OCI-LY3 (cell line): ENCODE results near the gene RAB11B.
"Not testable (repeated sequence)": the region's sequence is repeated elsewhere in the genome, so short reads cannot be mapped to it uniquely, and the experiment has no call there.

Experiments used
- H2AFZ ChIP-seq: fragments of 200-600, 300-600 bp; shearing (Covaris generic); 2 replicates; pipeline ENCODE4 v1.6.0; 2014; ENCODE audit warnings: antibody characterized with exemption, low read depth, low read length
- H3K27ac ChIP-seq: fragments of 200-600, 300-600 bp; sonication (generic); 2 replicates; pipeline ENCODE4 v1.5.1; 2014; ENCODE audit warnings: mild to moderate bottlenecking, low read length, moderate library complexity, mixed read lengths
- H3K27me3 ChIP-seq: fragments of 200-600, 300-600 bp; sonication (generic); 2 replicates; pipeline ENCODE4 v1.6.1; 2014; ENCODE audit warnings: low read depth, low read length, mixed read lengths
- H3K36me3 ChIP-seq: fragments of 200-600, 300-600 bp; sonication (generic); replicated peaks from 2 replicates; pipeline ENCODE3; 2014; ENCODE audit warnings: low read depth, low read length, mixed read lengths
- H3K4me1 ChIP-seq: fragments of 300-600, 200-600 bp; sonication (generic); 2 replicates; pipeline ENCODE4 v1.6.1; 2014; ENCODE audit warnings: low read length, mixed read lengths
- H3K4me2 ChIP-seq: fragments of 200-600, 300-600 bp; sonication (generic); 2 replicates; pipeline ENCODE4 v1.6.1; 2014; ENCODE audit warnings: low read length, mixed read lengths
- H3K4me3 ChIP-seq: fragments of 300-600, 200-600 bp; sonication (generic); 2 replicates; pipeline ENCODE4 v1.5.1; 2014; ENCODE audit warnings: antibody characterized with exemption, mild to moderate bottlenecking, low read length, moderate library complexity
- H3K79me2 ChIP-seq: fragments of 300-600, 200-600 bp; shearing (Covaris generic); 2 replicates; pipeline ENCODE4 v1.6.1; 2014; ENCODE audit warnings: mild to moderate bottlenecking, low read length, mixed read lengths
- H3K9ac ChIP-seq: fragments of 300-600, 200-600 bp; shearing (Covaris generic); 2 replicates; pipeline ENCODE4 v1.6.0; 2014; ENCODE audit warnings: mild to moderate bottlenecking, low read length, moderate library complexity
- H3K9me3 ChIP-seq: fragments of 200-600, 300-600 bp; shearing (Covaris generic); 2 replicates; pipeline ENCODE4 v1.6.1; 2014; ENCODE audit warnings: low read length, mixed read lengths; ENCODE audit not compliant: insufficient read depth
- H4K20me1 ChIP-seq: fragments of 200-600, 300-600 bp; sonication (generic); 2 replicates; pipeline ENCODE4 v1.6.1; 2016; ENCODE audit warnings: low read length, mixed read lengths; ENCODE audit not compliant: insufficient read depth
- EZH2phosphoT487 ChIP-seq: fragments of 200-600 bp; shearing (Covaris generic); IDR thresholded peaks from 2 replicates; pipeline ENCODE4 v1.6.1; 2018; ENCODE audit warnings: antibody characterized with exemption, mixed run types, low read depth
- TF ChIP-seq, protein P1 (sequence below): fragments of 200-600, 300-600 bp; sonication (generic); IDR thresholded peaks from 2 replicates; pipeline ENCODE4 v1.5.1; 2014; ENCODE audit warnings: antibody characterized with exemption, low read length, low read depth

The RAB11B gene

DNA sequence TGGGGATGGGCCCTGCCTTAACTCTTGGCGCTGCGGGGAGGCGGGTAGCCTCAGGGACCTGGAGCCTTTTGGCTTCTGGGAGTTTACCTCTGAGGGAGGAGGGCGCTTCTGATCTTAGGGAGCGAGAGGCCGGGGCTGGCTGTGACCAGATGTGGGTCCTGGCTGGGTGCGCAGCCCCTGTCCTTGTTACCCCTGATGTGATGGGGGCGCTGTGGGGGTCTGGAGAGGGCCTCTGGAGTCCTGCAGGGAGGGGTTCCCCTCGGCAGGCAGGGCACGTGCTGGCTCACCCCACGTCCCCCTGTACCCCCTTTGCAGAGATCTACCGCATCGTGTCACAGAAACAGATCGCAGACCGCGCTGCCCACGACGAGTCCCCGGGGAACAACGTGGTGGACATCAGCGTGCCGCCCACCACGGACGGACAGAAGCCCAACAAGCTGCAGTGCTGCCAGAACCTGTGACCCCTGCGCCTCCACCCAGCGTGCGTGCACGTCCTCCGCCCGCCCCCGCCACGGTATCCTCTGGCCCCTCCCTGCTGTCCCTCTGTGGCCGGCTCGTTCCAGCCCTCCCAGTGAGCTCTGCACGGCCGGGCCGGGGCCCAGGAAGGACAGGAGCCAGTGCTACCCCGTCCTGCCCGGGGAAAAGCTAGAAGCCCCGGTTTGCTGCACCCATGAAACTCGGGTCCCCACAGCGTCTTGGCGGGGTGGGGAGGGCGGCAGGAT lies 13.1 kb downstream of the RAB11B start:
- H3K27ac ChIP-seq, result no peak overlapping the region
- H3K9ac ChIP-seq, result no peak overlapping the region
- H3K4me2 ChIP-seq, result no peak overlapping the region
- H3K79me2 ChIP-seq, result peaks cover under 1% of the 10 kb centered on the region; the same call in 1 of the 2 replicates
- no peaks in the 10 kb centered on the region for H3K9me3 ChIP-seq
- TF ChIP-seq, protein P1, sequence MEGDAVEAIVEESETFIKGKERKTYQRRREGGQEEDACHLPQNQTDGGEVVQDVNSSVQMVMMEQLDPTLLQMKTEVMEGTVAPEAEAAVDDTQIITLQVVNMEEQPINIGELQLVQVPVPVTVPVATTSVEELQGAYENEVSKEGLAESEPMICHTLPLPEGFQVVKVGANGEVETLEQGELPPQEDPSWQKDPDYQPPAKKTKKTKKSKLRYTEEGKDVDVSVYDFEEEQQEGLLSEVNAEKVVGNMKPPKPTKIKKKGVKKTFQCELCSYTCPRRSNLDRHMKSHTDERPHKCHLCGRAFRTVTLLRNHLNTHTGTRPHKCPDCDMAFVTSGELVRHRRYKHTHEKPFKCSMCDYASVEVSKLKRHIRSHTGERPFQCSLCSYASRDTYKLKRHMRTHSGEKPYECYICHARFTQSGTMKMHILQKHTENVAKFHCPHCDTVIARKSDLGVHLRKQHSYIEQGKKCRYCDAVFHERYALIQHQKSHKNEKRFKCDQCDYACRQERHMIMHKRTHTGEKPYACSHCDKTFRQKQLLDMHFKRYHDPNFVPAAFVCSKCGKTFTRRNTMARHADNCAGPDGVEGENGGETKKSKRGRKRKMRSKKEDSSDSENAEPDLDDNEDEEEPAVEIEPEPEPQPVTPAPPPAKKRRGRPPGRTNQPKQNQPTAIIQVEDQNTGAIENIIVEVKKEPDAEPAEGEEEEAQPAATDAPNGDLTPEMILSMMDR, result no peak
- no peak for TF ChIP-seq EZH2phosphoT487
- H2AFZ ChIP-seq, result no peak overlapping the region
- peaks cover 7% of the 10 kb centered on the region; the same call in 1 of the 2 replicates for H4K20me1 ChIP-seq
- no peaks in the 10 kb centered on the region for H3K4me1 ChIP-seq
- H3K4me3 ChIP-seq, result no peak overlapping the region
- peaks cover 12% of the 10 kb centered on the region for H3K36me3 ChIP-seq
- H3K27me3 ChIP-seq, result no peaks in the 10 kb centered on the region

DNA sequence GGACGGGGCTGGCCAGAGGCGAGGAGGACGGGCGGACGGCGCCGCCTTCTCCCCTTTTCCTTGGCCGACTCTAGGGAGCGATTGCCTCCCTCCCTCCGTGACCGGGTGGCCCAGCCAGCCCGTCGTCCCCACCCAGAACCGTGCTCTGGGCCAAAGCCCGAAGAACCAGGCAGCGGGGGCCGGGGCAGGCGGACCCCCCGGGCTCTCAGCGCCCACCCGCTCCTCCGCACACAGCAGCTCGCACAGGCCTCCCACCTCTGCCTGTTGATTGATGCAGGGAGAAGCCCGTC lies 13.6 kb downstream of the RAB11B start:
- Histone ChIP-seq H2AFZ (no peak overlapping the region), H4K20me1 (peaks cover 4% of the 10 kb centered on the region; the same call in 1 of the 2 replicates), H3K27ac (no peak overlapping the region), H3K36me3 (peaks cover 12% of the 10 kb centered on the region), H3K4me3 (no peak overlapping the region), H3K4me1 (no peaks in the 10 kb centered on the region), H3K9me3 (no peaks in the 10 kb centered on the region), H3K27me3 (no peaks in the 10 kb centered on the region), H3K4me2 (no peak overlapping the region), H3K9ac (no peak overlapping the region), H3K79me2 (no peaks in the 10 kb centered on the region; the same call in 1 of the 2 replicates)
- TF ChIP-seq, protein P1, result no peak
- TF ChIP-seq EZH2phosphoT487, result no peak

DNA sequence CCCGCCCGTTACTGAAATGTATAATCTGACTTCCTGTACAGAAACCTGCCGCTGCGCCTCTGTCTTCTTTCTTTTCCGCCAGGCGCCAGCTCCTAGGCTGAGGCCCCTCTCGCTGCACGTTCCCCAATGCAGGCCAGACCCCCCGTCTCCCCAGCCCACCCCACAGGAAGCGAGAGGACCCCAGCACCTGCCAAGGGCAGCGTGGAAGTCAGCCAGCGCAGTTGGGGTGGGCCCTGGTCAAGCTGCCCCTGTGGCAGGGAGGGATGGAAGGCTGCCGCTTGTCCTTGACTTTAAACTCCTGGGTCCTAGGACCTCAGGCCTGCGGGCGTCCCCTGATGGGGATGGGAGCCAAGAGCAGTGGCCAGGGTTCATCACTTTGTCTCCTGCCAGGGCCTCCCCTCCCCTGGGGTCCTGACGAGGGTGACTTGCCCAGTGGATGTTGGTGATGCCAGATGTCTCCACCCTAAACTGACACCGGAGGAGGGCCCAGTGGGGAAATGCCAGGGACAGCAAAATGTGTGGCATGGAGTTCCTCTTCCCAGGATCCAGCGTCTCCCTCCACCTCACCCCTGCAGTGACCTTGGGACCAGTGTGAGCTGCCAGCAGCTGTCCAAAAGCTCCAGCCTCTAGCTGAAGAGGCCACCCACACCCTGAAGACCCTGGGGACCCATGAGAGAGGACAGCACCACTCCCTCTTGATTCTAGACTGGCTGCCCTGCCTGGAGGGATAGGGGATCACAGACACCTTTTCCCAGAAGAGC lies 14.4 kb downstream of the RAB11B start:
- Histone ChIP-seq H3K27ac (no peak overlapping the region), H3K79me2 (no peaks in the 10 kb centered on the region; the same call in 1 of the 2 replicates), H2AFZ (no peak overlapping the region), H4K20me1 (peaks cover under 1% of the 10 kb centered on the region; the same call in 1 of the 2 replicates), H3K4me2 (no peak overlapping the region), H3K9me3 (no peaks in the 10 kb centered on the region), H3K4me3 (no peak overlapping the region), H3K27me3 (no peaks in the 10 kb centered on the region), H3K36me3 (peaks cover 9% of the 10 kb centered on the region), H3K4me1 (no peaks in the 10 kb centered on the region), H3K9ac (no peak overlapping the region)
- TF ChIP-seq EZH2phosphoT487, result no peak
- TF ChIP-seq, protein P1, result no peak

DNA sequence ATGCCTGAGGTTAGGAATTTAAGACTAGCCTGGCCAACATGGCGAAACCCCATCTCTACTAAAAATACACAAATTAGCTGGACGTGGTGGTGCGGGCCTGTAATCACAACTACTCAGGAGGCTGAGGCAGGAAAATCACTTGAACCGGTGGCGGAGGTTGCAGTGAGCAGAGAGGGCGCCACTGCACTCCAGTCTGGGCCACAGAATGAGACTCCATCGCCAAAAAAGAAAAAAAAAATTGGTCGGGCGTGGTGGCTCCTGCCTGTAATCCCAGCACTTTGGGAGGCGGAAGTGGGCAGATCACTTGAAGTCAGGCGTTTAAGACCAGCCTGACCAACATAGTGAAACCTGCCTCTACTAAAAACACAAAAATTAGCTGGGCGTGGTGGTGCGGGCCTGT lies 20.6 kb downstream of the RAB11B start:
- not testable (repeated sequence) for H2AFZ ChIP-seq, H3K4me3 ChIP-seq, H4K20me1 ChIP-seq, H3K9me3 ChIP-seq, H3K4me1 ChIP-seq, H3K79me2 ChIP-seq, H3K27me3 ChIP-seq, H3K36me3 ChIP-seq, H3K27ac ChIP-seq, H3K9ac ChIP-seq, H3K4me2 ChIP-seq
